AG04449 (cell line): ENCODE measurements around the gene DMP1.

Experiments
- CTCF ChIA-PET: fragments of 350-600 bp; formaldehyde crosslinking; extraction: SDS; loops from one replicate; lab custom pipeline; 2021; ENCODE audit warnings: antibody characterized with exemption; lab: Yijun Ruan, JAX
- POLR2A ChIA-PET: fragments of 400-600, 350-600 bp; formaldehyde crosslinking; extraction: SDS; loops from one replicate; lab custom pipeline; 2020; ENCODE audit warnings: antibody characterized with exemption, inconsistent platforms; lab: Yijun Ruan, JAX
- DNase-seq: peaks from one replicate; pipeline ENCODE4 v3.0.0-alpha.2; 2010; ENCODE audit warnings: low read depth, low spot score
- H3K4me3 ChIP-seq: 2 replicates; pipeline ENCODE4 v1.5.1; 2011; ENCODE audit warnings: low read depth, mild to moderate bottlenecking, control low read depth, low read length
- TF ChIP-seq, protein P1 (sequence below): IDR thresholded peaks from one replicate; pipeline ENCODE4 v1.5.1; 2011; ENCODE audit warnings: mild to moderate bottlenecking, moderate library complexity, low read length, control low read depth, inconsistent platforms; ENCODE audit not compliant: insufficient read depth; ENCODE audit errors: missing control alignments

DMP1 gene, protein sequence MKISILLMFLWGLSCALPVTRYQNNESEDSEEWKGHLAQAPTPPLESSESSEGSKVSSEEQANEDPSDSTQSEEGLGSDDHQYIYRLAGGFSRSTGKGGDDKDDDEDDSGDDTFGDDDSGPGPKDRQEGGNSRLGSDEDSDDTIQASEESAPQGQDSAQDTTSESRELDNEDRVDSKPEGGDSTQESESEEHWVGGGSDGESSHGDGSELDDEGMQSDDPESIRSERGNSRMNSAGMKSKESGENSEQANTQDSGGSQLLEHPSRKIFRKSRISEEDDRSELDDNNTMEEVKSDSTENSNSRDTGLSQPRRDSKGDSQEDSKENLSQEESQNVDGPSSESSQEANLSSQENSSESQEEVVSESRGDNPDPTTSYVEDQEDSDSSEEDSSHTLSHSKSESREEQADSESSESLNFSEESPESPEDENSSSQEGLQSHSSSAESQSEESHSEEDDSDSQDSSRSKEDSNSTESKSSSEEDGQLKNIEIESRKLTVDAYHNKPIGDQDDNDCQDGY

DNA sequence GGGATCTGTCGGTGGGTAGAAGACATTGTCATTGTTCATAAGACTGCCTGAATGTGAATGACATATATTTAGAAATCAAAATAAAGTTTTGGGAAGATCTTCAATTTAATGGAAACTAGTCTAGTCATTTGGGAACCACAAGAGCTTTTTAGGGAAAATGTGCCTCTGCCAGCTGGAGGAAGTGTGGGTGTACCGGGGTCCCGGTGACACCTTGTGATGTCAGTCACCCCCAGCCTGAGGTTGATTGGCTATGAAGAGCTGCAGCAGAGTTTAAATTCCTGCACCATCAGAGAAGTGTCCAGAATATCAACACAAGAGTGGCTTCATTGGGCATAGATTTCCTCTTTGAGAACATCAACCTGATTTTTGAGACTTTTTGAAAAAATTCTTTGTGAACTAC is at the start of gene DMP1:
TSS of gene DMP1 (plus strand) at position 301 of the 400 bp plus-strand sequence. CDS start 6,213 bp downstream, outside the sequence.
- no peak within 1 kb of the TSS for H3K4me3 ChIP-seq
- POLR2A ChIA-PET: no interaction called here
- TF ChIP-seq, protein P1, sequence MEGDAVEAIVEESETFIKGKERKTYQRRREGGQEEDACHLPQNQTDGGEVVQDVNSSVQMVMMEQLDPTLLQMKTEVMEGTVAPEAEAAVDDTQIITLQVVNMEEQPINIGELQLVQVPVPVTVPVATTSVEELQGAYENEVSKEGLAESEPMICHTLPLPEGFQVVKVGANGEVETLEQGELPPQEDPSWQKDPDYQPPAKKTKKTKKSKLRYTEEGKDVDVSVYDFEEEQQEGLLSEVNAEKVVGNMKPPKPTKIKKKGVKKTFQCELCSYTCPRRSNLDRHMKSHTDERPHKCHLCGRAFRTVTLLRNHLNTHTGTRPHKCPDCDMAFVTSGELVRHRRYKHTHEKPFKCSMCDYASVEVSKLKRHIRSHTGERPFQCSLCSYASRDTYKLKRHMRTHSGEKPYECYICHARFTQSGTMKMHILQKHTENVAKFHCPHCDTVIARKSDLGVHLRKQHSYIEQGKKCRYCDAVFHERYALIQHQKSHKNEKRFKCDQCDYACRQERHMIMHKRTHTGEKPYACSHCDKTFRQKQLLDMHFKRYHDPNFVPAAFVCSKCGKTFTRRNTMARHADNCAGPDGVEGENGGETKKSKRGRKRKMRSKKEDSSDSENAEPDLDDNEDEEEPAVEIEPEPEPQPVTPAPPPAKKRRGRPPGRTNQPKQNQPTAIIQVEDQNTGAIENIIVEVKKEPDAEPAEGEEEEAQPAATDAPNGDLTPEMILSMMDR: no peak
- DNase-seq: no peak
- CTCF ChIA-PET: interaction anchor here (1.2 kb wide), 1 partner anchor 9 kb away, joined by 3 read pairs; no protein-coding TSS in a partner anchor

DNA sequence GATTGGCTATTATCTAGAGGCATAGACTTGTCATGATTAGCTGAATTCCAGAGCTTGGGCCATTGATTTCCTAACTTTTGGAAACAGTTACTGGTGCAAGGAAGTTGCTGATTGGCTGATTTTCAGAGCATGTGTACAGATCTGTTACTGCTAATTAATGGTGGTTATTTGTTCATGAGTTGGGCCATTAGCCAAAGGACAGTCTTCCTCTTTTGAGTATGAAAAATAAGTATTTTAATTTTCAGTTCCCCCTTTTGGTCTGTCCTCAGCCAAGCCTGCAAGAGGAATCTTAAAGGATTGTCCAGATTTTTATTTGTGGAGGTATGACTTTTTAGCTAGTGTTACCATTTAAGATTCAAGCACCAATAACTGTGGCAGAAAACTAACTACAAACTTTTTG is 48.7 kb upstream of the DMP1 start:
- DNase-seq: no peak
- ChIA-PET CTCF (no interaction called here), POLR2A (no interaction called here)
- TF ChIP-seq, protein P1: no peak
- no peak overlapping the region for H3K4me3 ChIP-seq

DNA sequence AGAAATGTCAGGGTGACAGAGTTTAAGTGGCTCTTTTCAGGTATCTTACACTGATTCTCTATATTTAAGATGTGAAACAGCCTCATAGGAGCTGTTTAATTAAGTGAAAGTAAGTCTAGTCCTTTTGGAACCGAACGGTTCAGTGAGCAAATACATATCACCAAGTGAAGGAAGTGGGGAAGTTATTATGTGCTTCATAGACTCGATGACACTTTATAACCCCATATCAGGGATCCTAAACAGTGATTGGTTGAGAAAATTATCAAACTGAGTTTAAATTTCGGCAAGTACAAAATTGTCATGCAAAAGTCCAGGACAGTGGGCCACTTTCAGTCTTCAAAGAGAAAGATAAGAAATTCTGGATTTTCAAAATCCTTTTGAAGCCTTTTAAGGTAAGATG is 41.9 kb upstream of the DMP1 start, which contains the start of gene DSPP:
TSS of gene DSPP (plus strand) at position 301 of the 400 bp plus-strand sequence. CDS start 2,380 bp downstream, outside the sequence.
- ChIA-PET CTCF (no interaction called here), POLR2A (no interaction called here)
- no peak for DNase-seq
- TF ChIP-seq, protein P1: no peak
- H3K4me3 ChIP-seq: no peak within 1 kb of the TSS

DNA sequence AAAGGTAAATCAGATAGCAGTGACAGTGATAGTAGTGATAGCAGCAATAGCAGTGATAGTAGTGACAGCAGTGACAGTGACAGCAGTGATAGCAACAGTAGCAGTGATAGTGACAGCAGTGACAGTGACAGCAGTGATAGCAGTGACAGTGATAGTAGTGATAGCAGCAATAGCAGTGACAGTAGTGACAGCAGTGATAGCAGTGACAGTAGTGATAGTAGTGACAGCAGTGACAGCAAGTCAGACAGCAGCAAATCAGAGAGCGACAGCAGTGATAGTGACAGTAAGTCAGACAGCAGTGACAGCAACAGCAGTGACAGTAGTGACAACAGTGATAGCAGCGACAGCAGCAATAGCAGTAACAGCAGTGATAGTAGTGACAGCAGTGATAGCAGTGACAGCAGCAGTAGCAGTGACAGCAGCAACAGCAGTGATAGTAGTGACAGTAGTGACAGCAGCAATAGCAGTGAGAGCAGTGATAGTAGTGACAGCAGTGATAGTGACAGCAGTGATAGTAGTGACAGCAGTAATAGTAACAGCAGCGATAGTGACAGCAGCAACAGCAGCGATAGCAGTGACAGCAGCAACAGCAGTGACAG is 35.7 kb upstream of the DMP1 start:
- ChIA-PET POLR2A (no interaction called here), CTCF (no interaction called here)
- H3K4me3 ChIP-seq: no peak overlapping the region
- TF ChIP-seq, protein P1: no peak
- no peak for DNase-seq

DNA sequence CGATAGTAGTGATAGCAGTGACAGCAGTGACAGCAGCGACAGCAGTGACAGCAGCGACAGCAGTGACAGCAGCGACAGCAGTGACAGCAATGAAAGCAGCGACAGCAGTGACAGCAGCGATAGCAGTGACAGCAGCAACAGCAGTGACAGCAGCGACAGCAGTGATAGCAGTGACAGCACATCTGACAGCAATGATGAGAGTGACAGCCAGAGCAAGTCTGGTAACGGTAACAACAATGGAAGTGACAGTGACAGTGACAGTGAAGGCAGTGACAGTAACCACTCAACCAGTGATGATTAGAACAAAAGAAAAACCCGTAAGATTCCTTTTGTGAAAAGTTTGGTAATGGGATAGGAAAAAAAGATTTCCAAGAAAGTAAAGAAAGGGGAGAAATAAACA is 33.8 kb upstream of the DMP1 start:
- no peak overlapping the region for H3K4me3 ChIP-seq
- POLR2A ChIA-PET: no interaction called here
- CTCF ChIA-PET: no interaction called here
- no peak for DNase-seq
- TF ChIP-seq, protein P1: no peak

DNA sequence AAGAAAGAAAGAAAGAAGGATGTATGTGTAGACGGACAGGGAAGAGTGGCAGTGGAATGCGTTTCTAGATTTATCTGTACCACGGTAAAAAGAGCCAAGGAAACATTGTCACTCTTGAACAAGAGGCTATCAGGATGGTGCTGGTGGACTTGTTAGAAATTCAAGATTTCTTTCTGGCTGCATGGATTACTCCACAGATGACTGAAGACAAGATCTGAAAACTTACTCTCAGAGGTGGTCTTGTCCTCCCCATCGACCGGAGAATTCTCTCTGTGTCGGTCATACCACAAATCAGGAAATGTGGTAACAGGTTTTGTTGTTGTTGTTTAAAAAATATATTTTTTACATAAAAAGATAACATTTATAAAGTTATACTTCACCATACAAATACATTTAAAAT is 30.0 kb upstream of the DMP1 start:
- DNase-seq: no peak
- POLR2A ChIA-PET: no interaction called here
- CTCF ChIA-PET: no interaction called here
- no peak overlapping the region for H3K4me3 ChIP-seq
- TF ChIP-seq, protein P1: no peak
